GM23338 (cell line): ENCODE measurements around the gene SDR39U1. TPM values are rescaled to one million over a fixed set of nuclear protein-coding genes. Genes with fewer than 3 reads are reported as not detected.

Source experiments
- ATAC-seq: fragments of 200-7000 bp; cut with Tn5 transposase; 3 replicates; pipeline ENCODE4 v1.9.1; 2020
- DNase-seq: peaks from one replicate; pipeline ENCODE4 v3.0.0-alpha.2; 2015; ENCODE audit warnings: low spot score
- H2AFZ ChIP-seq: fragments of 200-600 bp; sonication (generic); 2 replicates; pipeline ENCODE4 v1.8.0; 2016; ENCODE audit warnings: antibody characterized with exemption, mild to moderate bottlenecking, moderate library complexity
- H3F3A ChIP-seq: fragments of 200-600 bp; sonication (generic); replicated peaks from 2 replicates; pipeline ENCODE4 v1.8.0; 2017; ENCODE audit warnings: antibody characterized with exemption, mixed run types, low read depth
- H3K27ac ChIP-seq: fragments of 200-600 bp; sonication (generic); 2 replicates; pipeline ENCODE4 v1.6.1; 2016; ENCODE audit warnings: low read depth
- H3K27me3 ChIP-seq: fragments of 200-600 bp; sonication (generic); 2 replicates; pipeline ENCODE4 v1.8.0; 2016; ENCODE audit warnings: mild to moderate bottlenecking, mixed run types, moderate library complexity; ENCODE audit not compliant: insufficient read depth
- H3K36me3 ChIP-seq: fragments of 200-600 bp; sonication (generic); 2 replicates; pipeline ENCODE4 v1.8.0; 2016; ENCODE audit warnings: mild to moderate bottlenecking; ENCODE audit not compliant: insufficient read depth
- H3K4me1 ChIP-seq: fragments of 200-600 bp; sonication (generic); 2 replicates; pipeline ENCODE4 v1.8.0; 2016; ENCODE audit warnings: mild to moderate bottlenecking, moderate library complexity; ENCODE audit not compliant: insufficient read depth
- H3K4me2 ChIP-seq: fragments of 200-600 bp; sonication (generic); 2 replicates; pipeline ENCODE4 v1.7.1; 2017; ENCODE audit warnings: mixed run types
- H3K4me3 ChIP-seq: fragments of 200-600 bp; sonication (generic); 2 replicates; pipeline ENCODE4 v1.6.1; 2016; ENCODE audit warnings: mixed run types
- H3K79me2 ChIP-seq: fragments of 200-600 bp; sonication (generic); replicated peaks from 2 replicates; pipeline ENCODE4 v1.8.0; 2017; ENCODE audit warnings: mild to moderate bottlenecking; ENCODE audit not compliant: insufficient read depth
- H3K9me2 ChIP-seq: fragments of 200-600 bp; sonication (generic); 2 replicates; pipeline ENCODE4 v1.8.0; 2017; ENCODE audit not compliant: insufficient read depth
- H4K20me1 ChIP-seq: fragments of 200-600 bp; sonication (generic); replicated peaks from 2 replicates; pipeline ENCODE4 v1.8.0; 2017; ENCODE audit warnings: mild to moderate bottlenecking; ENCODE audit not compliant: insufficient read depth
- H3K27ac Mint-ChIP-seq: 2 replicates; pipeline ENCODE4 v1.8.0; 2020; ENCODE audit warnings: inconsistent platforms, mild to moderate bottlenecking, moderate library complexity, mixed read lengths
- H3K27me3 Mint-ChIP-seq: 3 replicates; pipeline ENCODE4 v1.8.0; 2022; ENCODE audit warnings: low read depth, mild to moderate bottlenecking, moderate library complexity, mixed read lengths, inconsistent platforms; ENCODE audit not compliant: insufficient read depth, poor library complexity
- H3K36me3 Mint-ChIP-seq: 3 replicates; pipeline ENCODE4 v1.8.0; 2021; ENCODE audit warnings: low read depth, mild to moderate bottlenecking, inconsistent platforms, moderate library complexity, mixed read lengths
- H3K4me1 Mint-ChIP-seq: 3 replicates; pipeline ENCODE4 v1.8.0; 2020; ENCODE audit warnings: mild to moderate bottlenecking, inconsistent platforms, mixed read lengths
- H3K4me3 Mint-ChIP-seq: 3 replicates; pipeline ENCODE4 v1.8.0; 2021; ENCODE audit warnings: moderate library complexity, mild to moderate bottlenecking, inconsistent platforms, mixed read lengths
- H3K9me3 Mint-ChIP-seq: 3 replicates; pipeline ENCODE4 v1.8.0; 2020; ENCODE audit warnings: moderate library complexity, mild to moderate bottlenecking, inconsistent platforms, mixed read lengths
- CREB1 ChIP-seq: fragments of 250-450 bp; sonication (Bioruptor Pico); IDR thresholded peaks from 2 replicates; pipeline ENCODE4 v1.5.0; 2020; ENCODE audit warnings: low read depth, mild to moderate bottlenecking, moderate library complexity
- EZH2 ChIP-seq: fragments of 200-600 bp; sonication (generic); IDR thresholded peaks from one replicate; pipeline ENCODE4 v1.8.0; 2017; ENCODE audit warnings: antibody characterized with exemption, mild to moderate bottlenecking, low read depth; ENCODE audit not compliant: unreplicated experiment
- EZH2phosphoT487 ChIP-seq: fragments of 200-600 bp; sonication (generic); IDR thresholded peaks from one replicate; pipeline ENCODE4 v1.8.1; 2018; ENCODE audit warnings: antibody characterized with exemption; ENCODE audit not compliant: unreplicated experiment
- NANOG ChIP-seq: IDR thresholded peaks from 2 replicates; pipeline ENCODE4 v1.6.1; 2016; ENCODE audit warnings: antibody characterized with exemption, borderline replicate concordance
- POLR2AphosphoS5 ChIP-seq: IDR thresholded peaks from 2 replicates; pipeline ENCODE4 v1.6.1; 2016; ENCODE audit warnings: antibody characterized with exemption, low read depth
- STAT1 ChIP-seq: IDR thresholded peaks from one replicate; pipeline ENCODE4 v1.6.1; 2016; ENCODE audit warnings: antibody characterized with exemption; ENCODE audit not compliant: unreplicated experiment
- ZNF114 ChIP-seq: fragments of 250-450 bp; sonication (Bioruptor Pico); IDR thresholded peaks from 2 replicates; pipeline ENCODE4 v1.5.0; 2020; ENCODE audit warnings: mild to moderate bottlenecking, moderate library complexity
- ZNF331 ChIP-seq: fragments of 250-450 bp; sonication (Bioruptor Pico); IDR thresholded peaks from 2 replicates; pipeline ENCODE4 v1.5.0; 2020; ENCODE audit warnings: low read depth, mild to moderate bottlenecking, moderate library complexity
- polyA plus RNA-seq: library from polyadenylated mRNA; unstranded; fragments of >200 nt; fragmentation: Nextera tagmentation; extraction: Ambion mirVana; gene quantifications from 2 replicates; pipeline ENCODE4 v1.2.1, GENCODE V29; 2016
- total RNA-seq: library from RNA; depleted of rRNA; stranded (reverse); fragments of >200 nt; shearing (Covaris generic); gene quantifications from 2 replicates; pipeline ENCODE4 v1.2.3, GENCODE V29; 2014
- TF ChIP-seq, protein P1 (sequence below): IDR thresholded peaks from one replicate; pipeline ENCODE4 v1.6.1; 2018; ENCODE audit warnings: antibody characterized with exemption; ENCODE audit not compliant: unreplicated experiment
- TF ChIP-seq, protein P2 (sequence below), 2 experiments: fragments of 200-600 bp in 1 of 2; sonication (generic) in 1 of 2; conservative IDR thresholded peaks; 2 replicates each; pipeline versions ENCODE4 v1.5.1 to v1.6.1; 2016 to 2017; ENCODE audit warnings: antibody characterized with exemption in 2 of 2, low read depth in 2 of 2, mild to moderate bottlenecking in 2 of 2, moderate library complexity in 1 of 2
- TF ChIP-seq, protein P3 (sequence below): IDR thresholded peaks from 2 replicates; pipeline ENCODE4 v1.6.1; 2016; ENCODE audit warnings: antibody characterized with exemption

Gene SDR39U1
- total and polyA plus RNA-seq, 2 experiments from 2014 or later, result 22.9 to 66.5 TPM

DNA sequence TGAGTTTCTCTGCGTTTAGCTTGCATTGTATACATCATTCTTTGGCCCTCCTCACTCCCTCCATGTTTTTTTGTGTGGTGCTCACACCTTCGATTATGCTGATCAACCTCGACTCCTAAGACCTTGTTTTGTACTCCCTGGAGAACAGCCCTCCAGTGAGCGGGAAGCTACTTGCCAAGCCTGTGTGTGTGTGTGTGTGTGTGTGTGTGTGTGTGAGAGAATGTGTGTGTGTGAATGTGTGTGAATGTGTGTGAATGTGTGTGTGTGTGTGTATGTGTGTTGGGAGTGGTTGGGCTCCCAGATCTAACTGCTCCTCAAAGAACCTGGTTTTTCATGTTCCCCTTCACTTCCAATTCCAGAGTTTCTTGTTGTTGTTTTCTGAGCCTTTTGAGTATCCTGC lies 37.8 kb downstream of the SDR39U1 start (continued):
- TF ChIP-seq, protein P1, sequence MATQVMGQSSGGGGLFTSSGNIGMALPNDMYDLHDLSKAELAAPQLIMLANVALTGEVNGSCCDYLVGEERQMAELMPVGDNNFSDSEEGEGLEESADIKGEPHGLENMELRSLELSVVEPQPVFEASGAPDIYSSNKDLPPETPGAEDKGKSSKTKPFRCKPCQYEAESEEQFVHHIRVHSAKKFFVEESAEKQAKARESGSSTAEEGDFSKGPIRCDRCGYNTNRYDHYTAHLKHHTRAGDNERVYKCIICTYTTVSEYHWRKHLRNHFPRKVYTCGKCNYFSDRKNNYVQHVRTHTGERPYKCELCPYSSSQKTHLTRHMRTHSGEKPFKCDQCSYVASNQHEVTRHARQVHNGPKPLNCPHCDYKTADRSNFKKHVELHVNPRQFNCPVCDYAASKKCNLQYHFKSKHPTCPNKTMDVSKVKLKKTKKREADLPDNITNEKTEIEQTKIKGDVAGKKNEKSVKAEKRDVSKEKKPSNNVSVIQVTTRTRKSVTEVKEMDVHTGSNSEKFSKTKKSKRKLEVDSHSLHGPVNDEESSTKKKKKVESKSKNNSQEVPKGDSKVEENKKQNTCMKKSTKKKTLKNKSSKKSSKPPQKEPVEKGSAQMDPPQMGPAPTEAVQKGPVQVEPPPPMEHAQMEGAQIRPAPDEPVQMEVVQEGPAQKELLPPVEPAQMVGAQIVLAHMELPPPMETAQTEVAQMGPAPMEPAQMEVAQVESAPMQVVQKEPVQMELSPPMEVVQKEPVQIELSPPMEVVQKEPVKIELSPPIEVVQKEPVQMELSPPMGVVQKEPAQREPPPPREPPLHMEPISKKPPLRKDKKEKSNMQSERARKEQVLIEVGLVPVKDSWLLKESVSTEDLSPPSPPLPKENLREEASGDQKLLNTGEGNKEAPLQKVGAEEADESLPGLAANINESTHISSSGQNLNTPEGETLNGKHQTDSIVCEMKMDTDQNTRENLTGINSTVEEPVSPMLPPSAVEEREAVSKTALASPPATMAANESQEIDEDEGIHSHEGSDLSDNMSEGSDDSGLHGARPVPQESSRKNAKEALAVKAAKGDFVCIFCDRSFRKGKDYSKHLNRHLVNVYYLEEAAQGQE, result no peak

DNA sequence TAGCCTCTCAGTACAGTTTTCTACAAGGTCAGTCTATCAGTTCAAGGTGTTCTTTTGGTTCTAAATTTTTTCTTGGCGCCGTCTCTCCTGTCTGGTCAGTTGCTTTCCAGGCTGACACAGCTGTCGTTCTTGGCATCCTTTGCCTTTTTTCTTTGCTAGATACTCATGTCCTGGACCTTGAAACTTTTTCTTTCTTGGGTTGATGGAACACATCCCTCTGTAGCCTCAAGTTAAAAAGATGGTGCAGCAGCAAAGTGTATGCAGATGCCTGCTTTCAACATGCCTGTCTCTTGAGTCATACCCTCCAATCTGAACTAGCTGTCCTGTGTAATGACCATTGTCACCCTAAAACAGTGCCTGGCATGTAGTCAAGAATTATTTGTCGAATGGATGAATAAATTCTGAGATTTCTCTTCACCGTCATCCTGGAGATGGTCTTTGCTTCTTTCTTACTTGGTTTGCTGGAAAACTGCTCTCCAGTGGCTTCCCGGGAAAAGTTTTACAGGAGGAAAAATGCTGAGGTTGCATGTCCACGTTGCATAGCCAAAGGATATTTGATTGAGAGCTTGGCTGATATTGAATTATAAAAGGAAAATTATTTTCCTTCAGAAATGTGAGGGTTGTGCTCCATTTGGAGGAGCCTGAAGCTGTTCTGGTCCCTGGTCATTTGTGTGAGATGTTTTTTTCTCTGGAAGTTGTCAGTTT lies 39.1 kb downstream of the SDR39U1 start:
- no peak for DNase-seq
- Histone ChIP-seq H4K20me1 (no peaks in the 10 kb centered on the region), H3K27ac (no peak overlapping the region), H2AFZ (no peak overlapping the region), H3K79me2 (no peaks in the 10 kb centered on the region), H3K27me3 (0 out of 2 replicates have a peak, but pooled peaks cover 11% of the 10 kb centered on the region), H3K4me2 (no peak overlapping the region), H3K4me1 (peaks cover 8% of the 10 kb centered on the region; the same call in 1 of the 2 replicates), H3F3A (no peaks in the 10 kb centered on the region), H3K36me3 (no peaks in the 10 kb centered on the region), H3K4me3 (no peak overlapping the region), H3K9me2 (no peaks in the 10 kb centered on the region)
- H3K36me3 Mint-ChIP-seq, result no peaks in the 10 kb centered on the region
- no peak overlapping the region for H3K27ac Mint-ChIP-seq
- H3K4me3 Mint-ChIP-seq, result no peak overlapping the region
- H3K4me1 Mint-ChIP-seq, result peaks cover 43% of the 10 kb centered on the region
- peaks cover 6% of the 10 kb centered on the region for H3K27me3 Mint-ChIP-seq
- no peak for ATAC-seq
- no peaks in the 10 kb centered on the region for H3K9me3 Mint-ChIP-seq
- TF ChIP-seq, protein P2, sequence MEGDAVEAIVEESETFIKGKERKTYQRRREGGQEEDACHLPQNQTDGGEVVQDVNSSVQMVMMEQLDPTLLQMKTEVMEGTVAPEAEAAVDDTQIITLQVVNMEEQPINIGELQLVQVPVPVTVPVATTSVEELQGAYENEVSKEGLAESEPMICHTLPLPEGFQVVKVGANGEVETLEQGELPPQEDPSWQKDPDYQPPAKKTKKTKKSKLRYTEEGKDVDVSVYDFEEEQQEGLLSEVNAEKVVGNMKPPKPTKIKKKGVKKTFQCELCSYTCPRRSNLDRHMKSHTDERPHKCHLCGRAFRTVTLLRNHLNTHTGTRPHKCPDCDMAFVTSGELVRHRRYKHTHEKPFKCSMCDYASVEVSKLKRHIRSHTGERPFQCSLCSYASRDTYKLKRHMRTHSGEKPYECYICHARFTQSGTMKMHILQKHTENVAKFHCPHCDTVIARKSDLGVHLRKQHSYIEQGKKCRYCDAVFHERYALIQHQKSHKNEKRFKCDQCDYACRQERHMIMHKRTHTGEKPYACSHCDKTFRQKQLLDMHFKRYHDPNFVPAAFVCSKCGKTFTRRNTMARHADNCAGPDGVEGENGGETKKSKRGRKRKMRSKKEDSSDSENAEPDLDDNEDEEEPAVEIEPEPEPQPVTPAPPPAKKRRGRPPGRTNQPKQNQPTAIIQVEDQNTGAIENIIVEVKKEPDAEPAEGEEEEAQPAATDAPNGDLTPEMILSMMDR (conservative IDR thresholded peaks at IDR 0.05; ENCODE audit: low read depth in 2 of 2), result no peak
- no peak for TF ChIP-seq POLR2AphosphoS5
- no peak for TF ChIP-seq CREB1 (CRISPR knock-in tag)
- TF ChIP-seq, protein P3, sequence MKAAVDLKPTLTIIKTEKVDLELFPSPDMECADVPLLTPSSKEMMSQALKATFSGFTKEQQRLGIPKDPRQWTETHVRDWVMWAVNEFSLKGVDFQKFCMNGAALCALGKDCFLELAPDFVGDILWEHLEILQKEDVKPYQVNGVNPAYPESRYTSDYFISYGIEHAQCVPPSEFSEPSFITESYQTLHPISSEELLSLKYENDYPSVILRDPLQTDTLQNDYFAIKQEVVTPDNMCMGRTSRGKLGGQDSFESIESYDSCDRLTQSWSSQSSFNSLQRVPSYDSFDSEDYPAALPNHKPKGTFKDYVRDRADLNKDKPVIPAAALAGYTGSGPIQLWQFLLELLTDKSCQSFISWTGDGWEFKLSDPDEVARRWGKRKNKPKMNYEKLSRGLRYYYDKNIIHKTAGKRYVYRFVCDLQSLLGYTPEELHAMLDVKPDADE, result no peak
- no peak for TF ChIP-seq NANOG
- TF ChIP-seq, protein P1, result no peak
- TF ChIP-seq ZNF331 (CRISPR knock-in tag), result no peak
- TF ChIP-seq STAT1, result no peak
- TF ChIP-seq ZNF114, result no peak
- no peak for TF ChIP-seq EZH2
- TF ChIP-seq EZH2phosphoT487, result no peak
